Left lung (tissue), 14 donors: ENCODE results near the gene ANKRD13D. TPM values are rescaled to one million over a fixed set of nuclear protein-coding genes. Genes with fewer than 3 reads are reported as not detected.

ENCODE experiments used
- ATAC-seq: fragments of 200-7000 bp; cut with Tn5 transposase; one replicate; pipeline ENCODE4 v1.9.1; 2020; ENCODE audit warnings: moderate library complexity
- DNase-seq, 4 donors: peaks; one replicate each; pipeline ENCODE4 v3.0.0-alpha.2; 2013 to 2020
- H3K27ac ChIP-seq, 2 donors: fragments of 200-600 bp; sonication (generic) in 1 of 2; one replicate each; pipeline versions ENCODE4 v1.5.0 to v1.8.0; 2020 to 2021
- H3K27me3 ChIP-seq, 2 donors: fragments of 200-600 bp; sonication (generic) in 1 of 2; one replicate each; pipeline versions ENCODE4 v1.5.0 to v1.8.0; 2020 to 2021
- H3K36me3 ChIP-seq, 2 donors: fragments of 200-600 bp; sonication (generic) in 1 of 2; one replicate each; pipeline versions ENCODE4 v1.5.0 to v1.8.0; 2020 to 2021
- H3K4me1 ChIP-seq, 2 donors: fragments of 200-600 bp; one replicate each; pipeline ENCODE4 v1.8.0; 2021
- H3K4me3 ChIP-seq, 2 donors: fragments of 200-600 bp; sonication (generic) in 1 of 2; one replicate each; pipeline versions ENCODE4 v1.5.0 to v1.8.0; 2020 to 2021; ENCODE audit warnings: mild to moderate bottlenecking in 1 of 2
- H3K9me3 ChIP-seq, 2 donors: fragments of 200-600 bp; sonication (generic) in 1 of 2; one replicate each; pipeline versions ENCODE4 v1.5.0 to v1.8.0; 2020 to 2021
- CTCF ChIP-seq, 2 donors: fragments of 200-600 bp; sonication (generic) in 1 of 2; IDR thresholded peaks; one replicate each; pipeline versions ENCODE4 v1.5.0 to v1.8.0; 2021; ENCODE audit warnings: antibody characterized with exemption in 2 of 2
- intact Hi-C, 2 donors: fragments of 100-400 bp; cut with DNase I; formaldehyde crosslinking; loops; one replicate each; pipeline versions ENCODE4 v1.11.2 to v1.14.2; 2022
- long read RNA-seq, 12 donors: library from polyadenylated mRNA in 2 of 12; unstranded in 2 of 12; transcript quantifications; one replicate each; pipeline ENCODE4 v2.0.0 and lab custom pipeline, GENCODE V29; 2019 to 2026
- polyA plus RNA-seq, 6 donors: library from polyadenylated mRNA; unstranded; fragments of 120-200 nt; gene quantifications; one replicate each; pipeline ENCODE4 v1.2.1, GENCODE V29; 2013; ENCODE audit not compliant: insufficient read length in 6 of 6
- total RNA-seq, 2 donors: library from RNA; stranded (reverse); fragmentation: NEBNext Ultra II Directional; extraction: Animal tissue kit (Norgen Biotek cat#: 25700); gene quantifications; one replicate each; pipeline ENCODE4 v1.2.1, GENCODE V29; 2021
- donor health status: DM: no; HTN: yes; CAD: no.
- donor health status: DM: no; HTN: no; CAD: no.

The ANKRD13D gene
- total RNA-seq (10 to 100 TPM; 48.0 to 81.2 TPM), polyA plus RNA-seq (10 to 100 TPM; 34.5 to 61.0 (median 49.6) TPM)
- long read RNA-seq, donor 1, partial matches to known transcripts: 0 of 9 reads
- long read RNA-seq, donor 1, other reads (novel, unspliced or antisense): 0 of 9 reads
- long read RNA-seq, donor 2, partial matches to known transcripts: 0 of 5 reads
- long read RNA-seq, donor 2, other reads (novel, unspliced or antisense): 0 of 5 reads
- long read RNA-seq, donor 3, transcript ANKRD13D-202 (15 exons, 2,881 nt): major isoform, 5 of 6 reads
- long read RNA-seq, donor 3, partial matches to known transcripts: 0 of 6 reads
- long read RNA-seq, donor 3, other reads (novel, unspliced or antisense): 0 of 6 reads
- long read RNA-seq, donor 4, partial matches to known transcripts: 4 of 4 reads
- long read RNA-seq, donor 4, other reads (novel, unspliced or antisense): 0 of 4 reads
- long read RNA-seq, donor 5, partial matches to known transcripts: 0 of 5 reads
- long read RNA-seq, donor 5, other reads (novel, unspliced or antisense): 0 of 5 reads
- long read RNA-seq, donor 6, transcript ANKRD13D-202 (15 exons, 2,881 nt): major isoform, 6 of 7 reads
- long read RNA-seq, donor 6, partial matches to known transcripts: 0 of 7 reads
- long read RNA-seq, donor 6, other reads (novel, unspliced or antisense): 0 of 7 reads
- long read RNA-seq, donor 7, partial matches to known transcripts: 0 of 4 reads
- long read RNA-seq, donor 7, other reads (novel, unspliced or antisense): 0 of 4 reads
- long read RNA-seq, donor 8, partial matches to known transcripts: 25 of 33 reads
- long read RNA-seq, donor 8, other reads (novel, unspliced or antisense): 0 of 33 reads
- long read RNA-seq, donor 9: 0 reads
- long read RNA-seq, donor 10, partial matches to known transcripts: 2 of 6 reads
- long read RNA-seq, donor 10, other reads (novel, unspliced or antisense): 2 of 6 reads
- long read RNA-seq, donor 11, transcript ANKRD13D-202 (15 exons, 2,881 nt): major isoform, 6 of 14 reads
- long read RNA-seq, donor 11, partial matches to known transcripts: 5 of 14 reads
- long read RNA-seq, donor 11, other reads (novel, unspliced or antisense): 0 of 14 reads
- long read RNA-seq, donor 12, partial matches to known transcripts: 0 of 3 reads
- long read RNA-seq, donor 12, other reads (novel, unspliced or antisense): 0 of 3 reads

DNA sequence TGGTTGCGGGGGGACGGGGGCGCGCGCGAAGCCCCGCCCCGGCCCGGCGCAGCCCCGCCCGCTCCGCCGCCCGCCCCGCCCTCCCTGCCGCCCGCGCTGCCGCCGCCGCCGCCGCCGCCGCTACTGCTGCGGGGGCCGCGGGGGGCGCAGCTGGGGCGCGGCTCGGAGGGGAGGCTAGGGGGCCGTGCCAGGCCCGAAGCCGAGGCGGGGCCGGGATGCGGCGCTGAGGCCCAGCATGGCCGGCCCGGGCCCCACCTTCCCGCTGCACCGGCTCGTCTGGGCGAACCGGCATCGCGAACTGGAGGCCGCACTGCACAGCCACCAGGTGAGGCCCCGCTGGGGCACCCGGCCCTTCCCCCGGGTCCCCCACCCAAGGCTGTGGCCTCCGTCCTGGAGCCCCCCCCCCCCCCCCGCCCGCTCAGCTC, at the start of gene ANKRD13D:
ANKRD13D (plus strand) TSS at position 78 of the 425 bp plus-strand sequence; CDS start at position 236, 158 bp downstream.
- no peaks in the 10 kb centered on the region for H3K27me3 ChIP-seq
- no peaks in the 10 kb centered on the region for H3K9me3 ChIP-seq
- no peak for TF ChIP-seq CTCF (IDR thresholded peaks at IDR 0.05)
- H3K4me1 ChIP-seq: peaks cover 11 to 86% of the 10 kb centered on the region in 2 donors
- peak within 1 kb of the TSS; percentile 81 to 89 for H3K4me3 ChIP-seq
- DNase-seq (peak in 1 of 4 donors; percentile 55), ATAC-seq (no peak)
- peaks cover 0 to 64% of the 10 kb centered on the region in 2 donors for H3K36me3 ChIP-seq
- intact Hi-C loops: no loop called here
- H3K27ac ChIP-seq: peak within 1 kb of the TSS; percentile 92 to 100

GRCh38 chr11:67239783-67240575, 49.1 kb upstream of the ANKRD13D start:
- ATAC-seq: peak; percentile 96
- Histone ChIP-seq H3K27me3 (no peaks in the 10 kb centered on the region), H3K4me1 (peaks cover 27 to 66% of the 10 kb centered on the region in 2 donors), H3K27ac (peak overlapping the region; percentile 93), H3K36me3 (peaks cover 0 to 32% of the 10 kb centered on the region in 2 donors), H3K9me3 (no peaks in the 10 kb centered on the region), H3K4me3 (peak overlapping the region; percentile 59 to 62)
- peak in 1 of 2 donors; percentile 27 for TF ChIP-seq CTCF (IDR thresholded peaks at IDR 0.05)
- DNase-seq: peak; percentile 95 to 99 (median 98)
- intact Hi-C loops: no loop called here

DNA sequence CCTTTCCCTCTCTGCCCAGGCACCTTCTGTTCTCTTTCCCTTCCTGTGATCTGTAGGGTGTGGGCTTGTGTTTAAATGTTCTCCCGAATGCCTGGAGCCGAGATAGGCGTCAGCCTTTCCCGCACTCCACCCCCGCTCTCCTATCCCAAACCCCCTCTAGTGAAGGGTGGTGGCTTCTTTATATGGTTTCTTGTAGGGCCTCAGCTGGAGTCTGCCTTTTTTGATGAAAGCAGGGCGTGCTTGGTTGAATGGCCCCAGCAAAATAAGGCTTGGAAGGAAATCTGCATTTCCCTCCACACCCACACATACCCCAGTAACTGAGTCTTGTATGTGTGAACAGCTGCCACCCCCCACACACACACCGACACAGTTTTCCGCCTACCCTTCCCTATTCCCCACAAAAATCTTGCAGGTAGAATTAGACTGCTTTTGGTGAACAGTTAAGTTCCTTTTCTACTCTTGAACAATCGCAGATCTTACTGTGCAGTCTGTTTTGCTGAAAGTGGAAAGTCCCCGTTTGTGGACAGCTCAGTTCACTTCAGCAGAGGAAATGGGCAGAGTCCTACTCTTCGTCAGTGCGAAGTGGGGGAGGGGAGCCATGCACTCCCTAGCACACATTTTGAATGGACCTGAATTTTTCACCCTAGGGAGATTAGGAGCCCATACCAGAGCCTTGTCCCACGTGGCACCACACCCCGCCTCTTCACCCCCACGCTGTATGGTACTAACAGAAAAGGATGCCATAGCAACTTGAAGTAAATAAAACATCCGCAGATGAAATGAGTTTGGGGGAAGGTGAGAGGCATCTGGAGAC, 48.3 kb upstream of the ANKRD13D start:
- Histone ChIP-seq H3K27ac (peak overlapping the region; percentile 93), H3K27me3 (no peaks in the 10 kb centered on the region), H3K36me3 (peaks cover 0 to 34% of the 10 kb centered on the region in 2 donors), H3K9me3 (no peaks in the 10 kb centered on the region), H3K4me3 (peak overlapping the region; percentile 59 to 62), H3K4me1 (peaks cover 27 to 66% of the 10 kb centered on the region in 2 donors)
- ATAC-seq: peak; percentile 53
- no peak for TF ChIP-seq CTCF (IDR thresholded peaks at IDR 0.05)
- intact Hi-C loops: no loop called here
- peak; percentile 57 to 84 (median 80) for DNase-seq

- DNase-seq (no peak), ATAC-seq (no peak)
- no peaks in the 10 kb centered on the region for H3K27me3 ChIP-seq
- H3K4me3 ChIP-seq: peak overlapping the region in 1 of 2 donors; percentile 62
- intact Hi-C loops: no loop called here
- peaks cover 0 to 52% of the 10 kb centered on the region in 2 donors for H3K36me3 ChIP-seq
- no peak overlapping the region for H3K27ac ChIP-seq
- H3K9me3 ChIP-seq: no peaks in the 10 kb centered on the region
- H3K4me1 ChIP-seq: peaks cover 27 to 65% of the 10 kb centered on the region in 2 donors
- no peak for TF ChIP-seq CTCF (IDR thresholded peaks at IDR 0.05)
These were observed 46.6 kb upstream of the ANKRD13D start for GRCh38 chr11:67242548-67242947.
